WTC11 (cell line): Measurements from ENCODE around the gene SLCO4C1.

Source experiments
- ELF4 ChIP-seq: sonication (generic); formaldehyde crosslinking; IDR thresholded peaks from 2 replicates; pipeline ENCODE4 v1.8.1; 2022; ENCODE audit warnings: low read depth, mild to moderate bottlenecking, moderate library complexity, missing genetic modification reagents
- IRF2 ChIP-seq: sonication (generic); formaldehyde crosslinking; IDR thresholded peaks from 2 replicates; pipeline ENCODE4 v1.8.0; 2022; ENCODE audit warnings: low read depth, missing genetic modification reagents, borderline replicate concordance
- MXD4 ChIP-seq: fragments of 250-450 bp; sonication (Bioruptor Pico); IDR thresholded peaks from 2 replicates; pipeline ENCODE4 v1.8.0; 2021; ENCODE audit warnings: mild to moderate bottlenecking, moderate library complexity, borderline replicate concordance
- SMAD3 ChIP-seq: sonication (generic); formaldehyde crosslinking; IDR thresholded peaks from 2 replicates; pipeline ENCODE4 v1.8.0; 2022; ENCODE audit warnings: missing genetic modification reagents, mild to moderate bottlenecking, borderline replicate concordance
- TCF7 ChIP-seq: sonication (generic); formaldehyde crosslinking; IDR thresholded peaks from 2 replicates; pipeline ENCODE4 v1.8.0; 2022; ENCODE audit warnings: mild to moderate bottlenecking, low read depth, missing genetic modification reagents, moderate library complexity
- TEAD4 ChIP-seq: sonication (generic); formaldehyde crosslinking; IDR thresholded peaks from 2 replicates; pipeline ENCODE4 v1.8.0; 2022; ENCODE audit warnings: mild to moderate bottlenecking, missing genetic modification reagents
- USF1 ChIP-seq: sonication (generic); formaldehyde crosslinking; IDR thresholded peaks from 2 replicates; pipeline ENCODE4 v1.8.0; 2022; ENCODE audit warnings: mild to moderate bottlenecking, missing genetic modification reagents
- USF2 ChIP-seq: sonication (generic); formaldehyde crosslinking; IDR thresholded peaks from 2 replicates; pipeline ENCODE4 v1.8.1; 2023; ENCODE audit warnings: mild to moderate bottlenecking, missing genetic modification reagents, moderate library complexity
- ZBTB43 ChIP-seq: sonication (generic); formaldehyde crosslinking; IDR thresholded peaks from 2 replicates; pipeline ENCODE4 v1.8.1; 2023; ENCODE audit warnings: mild to moderate bottlenecking, missing genetic modification reagents
- ZNF317 ChIP-seq: sonication (generic); formaldehyde crosslinking; IDR thresholded peaks from 2 replicates; pipeline ENCODE4 v1.8.1; 2023; ENCODE audit warnings: low read depth, mild to moderate bottlenecking, moderate library complexity, missing genetic modification reagents, borderline replicate concordance
- TF ChIP-seq, protein P1 (sequence below): fragments of 200-600 bp; IDR thresholded peaks from 2 replicates; pipeline ENCODE4 v1.8.0; 2022; ENCODE audit warnings: antibody characterized with exemption
- TF ChIP-seq, protein P2 (sequence below): fragments of 250-450 bp; sonication (Bioruptor Pico); conservative IDR thresholded peaks from 2 replicates; pipeline ENCODE4 v1.9.0; 2021; ENCODE audit warnings: mild to moderate bottlenecking
- TF ChIP-seq, protein P3 (sequence below): sonication (generic); formaldehyde crosslinking; IDR thresholded peaks from 2 replicates; pipeline ENCODE4 v1.8.1; 2023; ENCODE audit warnings: mild to moderate bottlenecking, missing genetic modification reagents
- TF ChIP-seq, protein P4 (sequence below): sonication (generic); formaldehyde crosslinking; IDR thresholded peaks from 2 replicates; pipeline ENCODE4 v1.8.0; 2022; ENCODE audit warnings: mild to moderate bottlenecking, missing genetic modification reagents

GRCh38 chr5:102290004-102290403 lies 6.1 kb downstream of the SLCO4C1 start:
- TF ChIP-seq, protein P1, sequence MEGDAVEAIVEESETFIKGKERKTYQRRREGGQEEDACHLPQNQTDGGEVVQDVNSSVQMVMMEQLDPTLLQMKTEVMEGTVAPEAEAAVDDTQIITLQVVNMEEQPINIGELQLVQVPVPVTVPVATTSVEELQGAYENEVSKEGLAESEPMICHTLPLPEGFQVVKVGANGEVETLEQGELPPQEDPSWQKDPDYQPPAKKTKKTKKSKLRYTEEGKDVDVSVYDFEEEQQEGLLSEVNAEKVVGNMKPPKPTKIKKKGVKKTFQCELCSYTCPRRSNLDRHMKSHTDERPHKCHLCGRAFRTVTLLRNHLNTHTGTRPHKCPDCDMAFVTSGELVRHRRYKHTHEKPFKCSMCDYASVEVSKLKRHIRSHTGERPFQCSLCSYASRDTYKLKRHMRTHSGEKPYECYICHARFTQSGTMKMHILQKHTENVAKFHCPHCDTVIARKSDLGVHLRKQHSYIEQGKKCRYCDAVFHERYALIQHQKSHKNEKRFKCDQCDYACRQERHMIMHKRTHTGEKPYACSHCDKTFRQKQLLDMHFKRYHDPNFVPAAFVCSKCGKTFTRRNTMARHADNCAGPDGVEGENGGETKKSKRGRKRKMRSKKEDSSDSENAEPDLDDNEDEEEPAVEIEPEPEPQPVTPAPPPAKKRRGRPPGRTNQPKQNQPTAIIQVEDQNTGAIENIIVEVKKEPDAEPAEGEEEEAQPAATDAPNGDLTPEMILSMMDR = no peak
- TF ChIP-seq IRF2 = no peak
- no peak for TF ChIP-seq USF1 (CRISPR knock-in tag)
- TF ChIP-seq ZNF317 = no peak
- no peak for TF ChIP-seq MXD4 (CRISPR knock-in tag)
- TF ChIP-seq TCF7 (CRISPR knock-in tag) = no peak
- no peak for TF ChIP-seq USF2 (CRISPR knock-in tag)
- no peak for TF ChIP-seq ELF4 (CRISPR knock-in tag)
- no peak for TF ChIP-seq TEAD4 (CRISPR knock-in tag)
- TF ChIP-seq, protein P2, sequence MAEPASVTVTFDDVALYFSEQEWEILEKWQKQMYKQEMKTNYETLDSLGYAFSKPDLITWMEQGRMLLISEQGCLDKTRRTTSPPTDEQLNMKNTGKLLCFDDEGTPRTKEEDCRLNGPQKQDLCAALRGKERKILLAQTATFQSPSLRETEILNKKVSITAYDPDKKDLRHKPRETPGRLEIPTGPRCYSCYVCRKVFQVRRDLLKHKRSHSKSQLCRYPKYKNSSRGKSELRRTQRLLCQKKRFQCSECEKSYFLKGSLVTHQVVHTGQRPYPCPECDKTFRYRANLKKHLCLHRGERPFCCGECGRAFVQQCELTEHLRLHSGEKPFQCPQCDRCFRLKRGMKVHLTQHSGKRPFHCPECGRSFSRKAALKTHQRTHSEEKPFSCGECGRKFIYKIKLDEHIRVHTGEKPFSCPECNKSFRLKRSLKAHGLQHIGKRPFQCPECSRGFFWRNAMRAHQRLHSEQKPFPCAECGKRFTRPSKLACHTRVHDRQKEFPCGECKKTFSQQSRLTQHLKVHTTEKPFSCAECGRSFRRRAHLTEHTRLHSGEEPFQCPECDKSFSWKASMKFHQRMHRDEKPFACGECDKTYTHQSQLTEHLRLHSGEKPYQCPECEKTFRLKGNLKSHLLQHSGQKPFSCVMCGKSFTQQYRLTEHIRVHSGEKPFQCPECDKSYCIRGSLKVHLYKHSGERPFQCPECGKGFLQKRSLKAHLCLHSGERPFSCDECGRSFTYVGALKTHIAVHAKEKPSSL = no peak
- TF ChIP-seq SMAD3 (CRISPR knock-in tag) = no peak
- TF ChIP-seq, protein P3, sequence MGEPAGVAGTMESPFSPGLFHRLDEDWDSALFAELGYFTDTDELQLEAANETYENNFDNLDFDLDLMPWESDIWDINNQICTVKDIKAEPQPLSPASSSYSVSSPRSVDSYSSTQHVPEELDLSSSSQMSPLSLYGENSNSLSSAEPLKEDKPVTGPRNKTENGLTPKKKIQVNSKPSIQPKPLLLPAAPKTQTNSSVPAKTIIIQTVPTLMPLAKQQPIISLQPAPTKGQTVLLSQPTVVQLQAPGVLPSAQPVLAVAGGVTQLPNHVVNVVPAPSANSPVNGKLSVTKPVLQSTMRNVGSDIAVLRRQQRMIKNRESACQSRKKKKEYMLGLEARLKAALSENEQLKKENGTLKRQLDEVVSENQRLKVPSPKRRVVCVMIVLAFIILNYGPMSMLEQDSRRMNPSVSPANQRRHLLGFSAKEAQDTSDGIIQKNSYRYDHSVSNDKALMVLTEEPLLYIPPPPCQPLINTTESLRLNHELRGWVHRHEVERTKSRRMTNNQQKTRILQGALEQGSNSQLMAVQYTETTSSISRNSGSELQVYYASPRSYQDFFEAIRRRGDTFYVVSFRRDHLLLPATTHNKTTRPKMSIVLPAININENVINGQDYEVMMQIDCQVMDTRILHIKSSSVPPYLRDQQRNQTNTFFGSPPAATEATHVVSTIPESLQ (CRISPR knock-in tag) = no peak
- TF ChIP-seq, protein P4, sequence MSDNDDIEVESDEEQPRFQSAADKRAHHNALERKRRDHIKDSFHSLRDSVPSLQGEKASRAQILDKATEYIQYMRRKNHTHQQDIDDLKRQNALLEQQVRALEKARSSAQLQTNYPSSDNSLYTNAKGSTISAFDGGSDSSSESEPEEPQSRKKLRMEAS (CRISPR knock-in tag) = no peak
- TF ChIP-seq ZBTB43 (CRISPR knock-in tag) = no peak
